ENCODE measurements around the gene ZNF227. TPM values are rescaled to one million over a fixed set of nuclear protein-coding genes. Genes with fewer than 3 reads are reported as not detected.

Gene ZNF227
- total and polyA plus RNA-seq, 4 donors, result 2.7 to 41.5 (median 10.0) TPM

- DNase-seq (no peak), ATAC-seq (ENCODE audit: insufficient read depth, low FRiP score) (no peak)
- H3K4me1 ChIP-seq (ENCODE audit: control insufficient read depth in 5 of 5, insufficient read depth in 5 of 5, low read length in 5 of 5), result no peaks in the 10 kb centered on the region
- H3K27me3 ChIP-seq (ENCODE audit: control insufficient read depth in 3 of 3, insufficient read depth in 3 of 3, low read length in 2 of 3), result no peaks in the 10 kb centered on the region
- no peak for TF ChIP-seq CTCF (IDR thresholded peaks at IDR 0.05; ENCODE audit: control extremely low read depth, extremely low read depth)
- H3K4me3 ChIP-seq, result no peak overlapping the region
- H3K36me3 ChIP-seq (ENCODE audit: control insufficient read depth in 4 of 4, insufficient read depth in 4 of 4, low read length in 4 of 4), result peaks cover 9 to 15% (median 15%) of the 10 kb centered on the region in 4 donors
- H3K9ac ChIP-seq (ENCODE audit: insufficient read depth in 1 of 2, low read length in 2 of 2), result no peak overlapping the region
- 91 to 94% methylated on average over 3 of the region's 3 CpGs for WGBS, 2 donors
- no peak overlapping the region for H3K27ac ChIP-seq (ENCODE audit: low read depth in 1 of 2, low read length in 1 of 2)
- peaks cover 4 to 36% (median 17%) of the 10 kb centered on the region in 4 donors for H3K9me3 ChIP-seq (ENCODE audit: control insufficient read depth in 4 of 4, insufficient read depth in 3 of 4, low read length in 3 of 4)
Measured at GRCh38 chr19:44282846-44283245, 70.5 kb downstream of the ZNF227 start.

- H3K9me3 ChIP-seq (ENCODE audit: control insufficient read depth in 4 of 4, insufficient read depth in 3 of 4, low read length in 3 of 4), result peaks cover 4 to 39% (median 19%) of the 10 kb centered on the region in 4 donors
- peaks cover 20 to 34% (median 33%) of the 10 kb centered on the region in 4 donors for H3K36me3 ChIP-seq (ENCODE audit: control insufficient read depth in 4 of 4, insufficient read depth in 4 of 4, low read length in 4 of 4)
- TF ChIP-seq CTCF (IDR thresholded peaks at IDR 0.05; ENCODE audit: control extremely low read depth, extremely low read depth), result no peak
- 89 to 92% methylated on average over 4 of the region's 4 CpGs for WGBS, 2 donors
- no peak overlapping the region for H3K27ac ChIP-seq (ENCODE audit: low read depth in 1 of 2, low read length in 1 of 2)
- no peak overlapping the region for H3K9ac ChIP-seq (ENCODE audit: insufficient read depth in 1 of 2, low read length in 2 of 2)
- no peak overlapping the region for H3K4me3 ChIP-seq
- DNase-seq, result no peak
- H3K4me1 ChIP-seq (ENCODE audit: control insufficient read depth in 5 of 5, insufficient read depth in 5 of 5, low read length in 5 of 5), result no peaks in the 10 kb centered on the region
- no peaks in the 10 kb centered on the region for H3K27me3 ChIP-seq (ENCODE audit: control insufficient read depth in 3 of 3, insufficient read depth in 3 of 3, low read length in 2 of 3)
- no peak for ATAC-seq (ENCODE audit: insufficient read depth, low FRiP score)
Measured at GRCh38 chr19:44284968-44285367, 72.6 kb downstream of the ZNF227 start.

Other genes starting within 250 kb of the ZNF227 start
- gene ZNF155, start 228.3 kb upstream of the ZNF227 start, total RNA-seq, result 1 to 10 TPM; 4.7 to 7.8 TPM
- gene ZNF155, start 228.3 kb upstream of the ZNF227 start, polyA plus RNA-seq, result 1 to 10 TPM; 4.4 to 4.7 TPM
- gene ZNF230, start 209.6 kb upstream of the ZNF227 start, total RNA-seq, result 1 to 10 TPM; 4.2 to 7.3 TPM
- gene ZNF230, start 209.6 kb upstream of the ZNF227 start, polyA plus RNA-seq, result 1 to 10 TPM; 1.7 to 5.6 TPM
- 1 to 10 TPM; 3.4 to 5.9 TPM for gene ZNF222, start 187.2 kb upstream of the ZNF227 start, total RNA-seq
- gene ZNF222, start 187.2 kb upstream of the ZNF227 start, polyA plus RNA-seq, result 1 to 10 TPM; 2.5 to 4.6 TPM
- gene ZNF223, start 160.5 kb upstream of the ZNF227 start, total RNA-seq, result 1 to 10 TPM; 5.6 to 9.6 TPM
- 1 to 10 TPM; 2.8 to 3.9 TPM for gene ZNF223, start 160.5 kb upstream of the ZNF227 start, polyA plus RNA-seq
- gene ZNF284, start 140.4 kb upstream of the ZNF227 start, total RNA-seq, result 1 to 10 TPM; 2.1 to 4.1 TPM
- gene ZNF284, start 140.4 kb upstream of the ZNF227 start, polyA plus RNA-seq, result 1 to 10 TPM in 1 of 2 donors, under 1 TPM in 1; 0.62 to 1.0 TPM
- gene ZNF224, start 118.2 kb upstream of the ZNF227 start, total RNA-seq, result 10 to 100 TPM; 19.8 to 63.7 TPM
- gene ZNF224, start 118.2 kb upstream of the ZNF227 start, polyA plus RNA-seq, result 10 to 100 TPM; 11.2 to 18.7 TPM
- 1 to 10 TPM; 3.6 to 9.8 TPM for gene ZNF225, start 99.1 kb upstream of the ZNF227 start, total RNA-seq
- gene ZNF225, start 99.1 kb upstream of the ZNF227 start, polyA plus RNA-seq, result 1 to 10 TPM; 1.4 TPM
- 10 to 100 TPM in 1 of 2 donors, 1 to 10 TPM in 1; 9.7 to 16.2 TPM for gene ZNF234, start 71.0 kb upstream of the ZNF227 start, total RNA-seq
- gene ZNF234, start 71.0 kb upstream of the ZNF227 start, polyA plus RNA-seq, result 1 to 10 TPM; 2.6 to 3.2 TPM
- gene ZNF226, start 47.4 kb upstream of the ZNF227 start, total RNA-seq, result 10 to 100 TPM; 18.4 to 34.4 TPM
- gene ZNF226, start 47.4 kb upstream of the ZNF227 start, polyA plus RNA-seq, result 10 to 100 TPM; 11.4 to 12.3 TPM
- 1 to 10 TPM in 1 of 2 donors, under 1 TPM in 1; 0.40 to 2.5 TPM for gene ZNF233, start 47.4 kb downstream of the ZNF227 start, total RNA-seq
- under 1 TPM; 0.10 to 0.32 TPM for gene ZNF233, start 47.4 kb downstream of the ZNF227 start, polyA plus RNA-seq
- 10 to 100 TPM in 1 of 2 donors, 1 to 10 TPM in 1; 4.7 to 18.9 TPM for gene ZNF235, start 92.5 kb downstream of the ZNF227 start, total RNA-seq
- 1 to 10 TPM; 1.6 to 2.8 TPM for gene ZNF235, start 92.5 kb downstream of the ZNF227 start, polyA plus RNA-seq
- 10 to 100 TPM in 1 of 2 donors, 1 to 10 TPM in 1; 4.1 to 11.3 TPM for gene ZNF112, start 144.1 kb downstream of the ZNF227 start, total RNA-seq
- gene ZNF112, start 144.1 kb downstream of the ZNF227 start, polyA plus RNA-seq, result 1 to 10 TPM; 1.0 to 1.1 TPM
- gene ZNF285, start 189.1 kb downstream of the ZNF227 start, total RNA-seq, result 1 to 10 TPM; 1.4 to 6.4 TPM
- gene ZNF285, start 189.1 kb downstream of the ZNF227 start, polyA plus RNA-seq, result under 1 TPM; 0.56 to 0.63 TPM
- gene ZNF229, start 235.9 kb downstream of the ZNF227 start, total RNA-seq, result 1 to 10 TPM; 4.1 to 7.0 TPM
- under 1 TPM; 0.49 to 0.81 TPM for gene ZNF229, start 235.9 kb downstream of the ZNF227 start, polyA plus RNA-seq

Data from lung (tissue), 12 donors.